ENCODE data around the gene ZNF804A. TPM values are rescaled to one million over a fixed set of nuclear protein-coding genes. Genes with fewer than 3 reads are reported as not detected.

Gene ZNF804A
- total and polyA plus RNA-seq, 2 experiments from 2014 or later: 0.65 to 0.70 TPM

DNA sequence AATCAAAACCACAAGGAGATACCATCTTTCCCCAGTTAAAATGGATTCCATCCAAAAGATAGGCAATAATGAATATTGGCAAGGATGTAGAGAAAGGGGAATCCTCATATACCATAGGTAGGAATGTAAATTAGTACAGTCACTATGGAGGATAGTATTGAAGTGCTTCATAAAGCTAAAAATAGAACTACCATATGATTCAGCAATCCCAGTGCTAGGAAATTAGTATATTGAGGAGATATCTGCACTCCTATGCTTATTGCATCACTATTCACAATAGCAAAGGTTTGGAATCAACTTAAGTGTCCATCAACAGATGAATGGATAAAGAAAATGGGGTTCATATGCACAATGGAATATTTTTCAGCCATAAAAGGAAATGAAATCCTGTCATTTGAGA lies 251.2 kb downstream of the ZNF804A start:
- H3K36me3 ChIP-seq (ENCODE audit: low read depth): no peaks in the 10 kb centered on the region
- H3F3A ChIP-seq (ENCODE audit: insufficient read depth): no peaks in the 10 kb centered on the region
- no peaks in the 10 kb centered on the region for H4K20me1 ChIP-seq (ENCODE audit: insufficient read depth)
- no peak overlapping the region for H3K27ac ChIP-seq
- H2AFZ ChIP-seq: no peak overlapping the region
- H3K9ac ChIP-seq: no peak overlapping the region
- no peak overlapping the region for H3K4me3 ChIP-seq
- no peaks in the 10 kb centered on the region for H3K4me1 ChIP-seq (ENCODE audit: insufficient read depth)
- H3K27me3 ChIP-seq (replicated peaks; ENCODE audit: insufficient read depth): no peaks in the 10 kb centered on the region
- TF ChIP-seq EZH2 (IDR thresholded peaks at IDR 0.05; ENCODE audit: insufficient read depth, poor library complexity, severe bottlenecking) (no peak), EZH2phosphoT487 (IDR thresholded peaks at IDR 0.05; ENCODE audit: insufficient read depth, low read depth) (no peak)
- in situ Hi-C loops (cut with MboI): no loop called here
- peak; percentile 2 for DNase-seq
- no peaks in the 10 kb centered on the region for H3K79me2 ChIP-seq (ENCODE audit: insufficient read depth)
- no peak overlapping the region for H3K4me2 ChIP-seq (ENCODE audit: unreplicated experiment)
- no peaks in the 10 kb centered on the region for H3K9me2 ChIP-seq (ENCODE audit: insufficient read depth)
- H3K9me3 ChIP-seq (ENCODE audit: low read depth): no peaks in the 10 kb centered on the region

DNA sequence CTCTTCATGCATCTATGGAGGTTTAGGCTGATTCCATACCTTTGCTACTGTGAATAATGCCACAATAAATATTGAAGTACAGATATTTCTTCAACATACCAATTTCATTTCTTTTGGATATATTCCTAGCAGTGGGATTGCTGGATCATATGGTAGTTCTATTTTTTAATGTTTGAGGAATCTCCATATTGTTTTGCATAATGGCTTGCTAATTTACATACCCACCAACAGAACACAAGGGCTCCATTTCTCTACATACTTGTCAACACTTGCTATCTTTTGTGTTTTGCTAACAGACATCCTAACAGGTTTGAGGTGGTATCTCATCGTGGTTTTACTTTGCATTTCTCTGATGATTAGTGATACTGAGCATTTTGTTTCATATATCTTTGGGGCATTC lies 253.2 kb downstream of the ZNF804A start:
- Histone ChIP-seq H3K27me3 (replicated peaks; ENCODE audit: insufficient read depth) (no peaks in the 10 kb centered on the region), H3K4me1 (ENCODE audit: insufficient read depth) (no peaks in the 10 kb centered on the region), H3K9ac (no peak overlapping the region), H3K79me2 (ENCODE audit: insufficient read depth) (no peaks in the 10 kb centered on the region), H3F3A (ENCODE audit: insufficient read depth) (no peaks in the 10 kb centered on the region), H2AFZ (no peak overlapping the region), H3K4me2 (ENCODE audit: unreplicated experiment) (no peak overlapping the region), H3K36me3 (ENCODE audit: low read depth) (no peaks in the 10 kb centered on the region), H3K4me3 (no peak overlapping the region), H3K27ac (no peak overlapping the region), H3K9me3 (ENCODE audit: low read depth) (no peaks in the 10 kb centered on the region), H4K20me1 (ENCODE audit: insufficient read depth) (no peaks in the 10 kb centered on the region), H3K9me2 (ENCODE audit: insufficient read depth) (no peaks in the 10 kb centered on the region)
- in situ Hi-C loops (cut with MboI): no loop called here
- no peak for DNase-seq
- TF ChIP-seq EZH2phosphoT487 (IDR thresholded peaks at IDR 0.05; ENCODE audit: insufficient read depth, low read depth) (no peak), EZH2 (IDR thresholded peaks at IDR 0.05; ENCODE audit: insufficient read depth, poor library complexity, severe bottlenecking) (no peak)
- WGBS, 2 experiments (ENCODE audit: low coverage in 1 of 2, low lambda C conversion rate in 2 of 2, missing lambda C conversion rate in 2 of 2): 37 to 54% methylated on average over 1 of the region's 1 CpG

GRCh38 chr2:184859187-184859586 lies 260.9 kb downstream of the ZNF804A start:
- TF ChIP-seq EZH2 (IDR thresholded peaks at IDR 0.05; ENCODE audit: insufficient read depth, poor library complexity, severe bottlenecking) (no peak), EZH2phosphoT487 (IDR thresholded peaks at IDR 0.05; ENCODE audit: insufficient read depth, low read depth) (no peak)
- Histone ChIP-seq H3K9me3 (ENCODE audit: low read depth) (no peaks in the 10 kb centered on the region), H3F3A (ENCODE audit: insufficient read depth) (no peaks in the 10 kb centered on the region), H3K4me3 (no peak overlapping the region), H2AFZ (no peak overlapping the region), H3K9ac (no peak overlapping the region), H3K36me3 (ENCODE audit: low read depth) (no peaks in the 10 kb centered on the region), H3K9me2 (ENCODE audit: insufficient read depth) (no peaks in the 10 kb centered on the region), H3K4me2 (ENCODE audit: unreplicated experiment) (no peak overlapping the region), H3K27me3 (replicated peaks; ENCODE audit: insufficient read depth) (no peaks in the 10 kb centered on the region), H4K20me1 (ENCODE audit: insufficient read depth) (no peaks in the 10 kb centered on the region), H3K79me2 (ENCODE audit: insufficient read depth) (no peaks in the 10 kb centered on the region), H3K27ac (no peak overlapping the region), H3K4me1 (ENCODE audit: insufficient read depth) (no peaks in the 10 kb centered on the region)
- no peak for DNase-seq
- in situ Hi-C loops (cut with MboI): no loop called here

DNA sequence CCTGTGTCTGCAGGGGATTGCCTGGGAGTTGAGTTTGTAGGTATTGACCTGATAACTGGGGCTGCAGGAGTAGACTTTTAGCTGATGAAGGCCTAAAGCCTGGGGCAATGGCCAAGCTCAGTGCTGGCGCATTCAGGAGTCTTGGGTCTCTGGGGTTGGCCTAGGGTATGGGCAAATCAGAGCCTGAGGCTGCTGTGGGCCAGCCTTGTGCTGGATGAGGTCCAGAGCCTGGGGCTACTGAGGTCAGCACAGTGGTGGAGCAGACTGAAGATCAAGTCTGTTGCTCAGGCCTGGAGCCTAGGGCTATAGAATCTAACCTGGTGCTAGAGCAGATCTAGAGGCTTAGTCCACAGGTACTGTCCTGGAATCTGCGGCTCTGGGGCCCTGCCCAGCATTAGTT lies 262.4 kb downstream of the ZNF804A start:
- H3K27me3 ChIP-seq (replicated peaks; ENCODE audit: insufficient read depth): no peaks in the 10 kb centered on the region
- H3K9me3 ChIP-seq (ENCODE audit: low read depth): no peaks in the 10 kb centered on the region
- no peaks in the 10 kb centered on the region for H4K20me1 ChIP-seq (ENCODE audit: insufficient read depth)
- TF ChIP-seq EZH2phosphoT487 (IDR thresholded peaks at IDR 0.05; ENCODE audit: insufficient read depth, low read depth) (no peak), EZH2 (IDR thresholded peaks at IDR 0.05; ENCODE audit: insufficient read depth, poor library complexity, severe bottlenecking) (no peak)
- H3K27ac ChIP-seq: no peak overlapping the region
- H3K4me3 ChIP-seq: no peak overlapping the region
- no peaks in the 10 kb centered on the region for H3F3A ChIP-seq (ENCODE audit: insufficient read depth)
- H3K4me1 ChIP-seq (ENCODE audit: insufficient read depth): no peaks in the 10 kb centered on the region
- no peak overlapping the region for H3K4me2 ChIP-seq (ENCODE audit: unreplicated experiment)
- WGBS, 2 experiments (ENCODE audit: low coverage in 1 of 2, low lambda C conversion rate in 2 of 2, missing lambda C conversion rate in 2 of 2): 57 to 79% methylated on average over 2 of the region's 2 CpGs
- H3K79me2 ChIP-seq (ENCODE audit: insufficient read depth): no peaks in the 10 kb centered on the region
- H3K36me3 ChIP-seq (ENCODE audit: low read depth): no peaks in the 10 kb centered on the region
- no peak for DNase-seq
- H3K9ac ChIP-seq: no peak overlapping the region
- no peak overlapping the region for H2AFZ ChIP-seq
- no peaks in the 10 kb centered on the region for H3K9me2 ChIP-seq (ENCODE audit: insufficient read depth)
- in situ Hi-C loops (cut with MboI): no loop called here

- Histone ChIP-seq H3K4me2 (ENCODE audit: unreplicated experiment) (no peak overlapping the region), H4K20me1 (ENCODE audit: insufficient read depth) (no peaks in the 10 kb centered on the region), H3F3A (ENCODE audit: insufficient read depth) (no peaks in the 10 kb centered on the region), H3K9me2 (ENCODE audit: insufficient read depth) (no peaks in the 10 kb centered on the region), H3K4me1 (ENCODE audit: insufficient read depth) (peaks cover 8% of the 10 kb centered on the region), H3K27me3 (replicated peaks; ENCODE audit: insufficient read depth) (no peaks in the 10 kb centered on the region), H3K4me3 (no peak overlapping the region), H3K27ac (no peak overlapping the region), H3K79me2 (ENCODE audit: insufficient read depth) (no peaks in the 10 kb centered on the region), H2AFZ (no peak overlapping the region), H3K9me3 (ENCODE audit: low read depth) (no peaks in the 10 kb centered on the region), H3K9ac (no peak overlapping the region), H3K36me3 (ENCODE audit: low read depth) (no peaks in the 10 kb centered on the region)
- in situ Hi-C loops (cut with MboI): no loop called here
- DNase-seq: no peak
- no peak for TF ChIP-seq EZH2phosphoT487 (IDR thresholded peaks at IDR 0.05; ENCODE audit: insufficient read depth, low read depth)
- TF ChIP-seq EZH2 (IDR thresholded peaks at IDR 0.05; ENCODE audit: insufficient read depth, poor library complexity, severe bottlenecking): no peak
Measured at GRCh38 chr2:184875212-184875611, 276.9 kb downstream of the ZNF804A start.

Data from GM23248 (cell line).